Gastroesophageal sphincter (tissue), 4 donors: Measurements from ENCODE around the gene GLI3. TPM values are rescaled to one million over a fixed set of nuclear protein-coding genes. Genes with fewer than 3 reads are reported as not detected.
"Not testable (repeated sequence)": the region's sequence is repeated elsewhere in the genome, so short reads cannot be mapped to it uniquely, and the experiment has no call there.

Experiments
- ATAC-seq: fragments of 150-250 bp; one replicate; pipeline ENCODE4 v1.9.1; 2016; ENCODE audit warnings: mild to moderate bottlenecking, moderate library complexity
- H3K27ac ChIP-seq, 4 donors: fragments of 200-600 bp; sonication (generic) in 3 of 4; 1 replicate in 3 of 4; 2 replicates in 1 of 4; pipeline ENCODE4 v1.5.1; 2016 to 2019
- H3K27me3 ChIP-seq: fragments of 200-600 bp; sonication (generic); one replicate; pipeline ENCODE4 v1.5.1; 2019
- H3K36me3 ChIP-seq, 2 donors: fragments of 200-600 bp; sonication (generic); one replicate each; pipeline ENCODE4 v1.5.1; 2019; ENCODE audit warnings: control low read depth in 1 of 2
- H3K4me1 ChIP-seq, 3 donors: fragments of 200-600 bp; sonication (generic); 1 replicate in 2 of 3; 2 replicates in 1 of 3; pipeline ENCODE4 v1.5.1; 2016 to 2019; ENCODE audit warnings: control low read depth in 2 of 3
- H3K4me3 ChIP-seq, 2 donors: fragments of 200-600 bp; sonication (generic); one replicate each; pipeline ENCODE4 v1.5.1; 2019; ENCODE audit warnings: mild to moderate bottlenecking in 1 of 2, moderate library complexity in 1 of 2
- H3K9me3 ChIP-seq, 3 donors: fragments of 200-600 bp; sonication (generic); one replicate each; pipeline ENCODE4 v1.5.1; 2017 to 2019; ENCODE audit warnings: control low read depth in 2 of 3
- EP300 ChIP-seq: sonication (generic); formaldehyde crosslinking; IDR thresholded peaks from one replicate; pipeline ENCODE4 v1.6.1; 2017; ENCODE audit warnings: antibody characterized with exemption, mild to moderate bottlenecking
- POLR2A ChIP-seq, 2 donors: fragments of 450-650 bp; IDR thresholded peaks; one replicate each; pipeline ENCODE4 v1.6.1; 2017; ENCODE audit warnings: antibody characterized with exemption in 2 of 2, mild to moderate bottlenecking in 2 of 2, moderate library complexity in 1 of 2
- POLR2AphosphoS5 ChIP-seq: sonication (generic); formaldehyde crosslinking; IDR thresholded peaks from one replicate; pipeline ENCODE4 v1.6.1; 2017; ENCODE audit warnings: antibody characterized with exemption
- WGBS, 2 donors: methylation state at CpG; one replicate each; pipeline ENCODE4 v1.1.5; 2018; ENCODE audit warnings: low coverage in 1 of 2; 5-methylcytosine and 5-hydroxymethylcytosine counted together
- total RNA-seq, 4 donors: library from RNA; depleted of rRNA; stranded (reverse); fragments of >200 nt; gene quantifications; one replicate each; pipeline ENCODE4 v1.1.0, GENCODE V29; 2016
- TF ChIP-seq, protein P1 (sequence below), 4 experiments: fragments of 200-600 bp in 2 of 4; fragments of 450-650 bp in 2 of 4; sonication (generic) in 1 of 4; IDR thresholded peaks; one replicate each; pipeline ENCODE4 v1.5.1; 2017 to 2019; ENCODE audit warnings: antibody characterized with exemption in 4 of 4, mild to moderate bottlenecking in 2 of 4, moderate library complexity in 2 of 4

GLI3 gene
- total RNA-seq, 4 donors from 2014 or later: 7.3 to 18.2 (median 12.6) TPM

DNA sequence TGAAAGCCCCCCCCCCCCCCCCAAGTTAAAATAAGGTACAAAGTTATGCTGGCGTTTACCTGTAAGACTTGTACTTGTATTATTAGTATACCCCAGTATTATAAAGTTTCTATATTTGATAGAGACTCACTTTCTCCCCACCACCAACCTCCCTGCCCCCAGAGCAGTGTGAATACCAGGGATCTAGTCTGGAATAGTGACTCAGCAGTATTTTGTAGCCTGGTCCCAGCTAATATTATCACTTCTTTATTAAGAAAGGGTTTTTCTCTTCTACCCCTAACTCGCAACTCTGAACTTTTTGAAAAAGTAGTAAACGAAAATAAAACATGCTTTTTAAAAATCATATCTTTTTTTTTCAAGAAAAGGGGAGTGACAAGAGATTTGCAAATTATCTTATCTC is 26.7 kb downstream of the GLI3 start:
- Histone ChIP-seq H3K27me3 (no peaks in the 10 kb centered on the region), H3K4me1 (peaks cover 0 to 16% (median 0%) of the 10 kb centered on the region in 3 donors), H3K4me3 (no peak overlapping the region), H3K27ac (no peak overlapping the region), H3K36me3 (no peaks in the 10 kb centered on the region), H3K9me3 (no peaks in the 10 kb centered on the region)
- TF ChIP-seq POLR2AphosphoS5 (no peak), EP300 (no peak), POLR2A (IDR thresholded peaks at IDR 0.05) (no peak)
- TF ChIP-seq, protein P1, sequence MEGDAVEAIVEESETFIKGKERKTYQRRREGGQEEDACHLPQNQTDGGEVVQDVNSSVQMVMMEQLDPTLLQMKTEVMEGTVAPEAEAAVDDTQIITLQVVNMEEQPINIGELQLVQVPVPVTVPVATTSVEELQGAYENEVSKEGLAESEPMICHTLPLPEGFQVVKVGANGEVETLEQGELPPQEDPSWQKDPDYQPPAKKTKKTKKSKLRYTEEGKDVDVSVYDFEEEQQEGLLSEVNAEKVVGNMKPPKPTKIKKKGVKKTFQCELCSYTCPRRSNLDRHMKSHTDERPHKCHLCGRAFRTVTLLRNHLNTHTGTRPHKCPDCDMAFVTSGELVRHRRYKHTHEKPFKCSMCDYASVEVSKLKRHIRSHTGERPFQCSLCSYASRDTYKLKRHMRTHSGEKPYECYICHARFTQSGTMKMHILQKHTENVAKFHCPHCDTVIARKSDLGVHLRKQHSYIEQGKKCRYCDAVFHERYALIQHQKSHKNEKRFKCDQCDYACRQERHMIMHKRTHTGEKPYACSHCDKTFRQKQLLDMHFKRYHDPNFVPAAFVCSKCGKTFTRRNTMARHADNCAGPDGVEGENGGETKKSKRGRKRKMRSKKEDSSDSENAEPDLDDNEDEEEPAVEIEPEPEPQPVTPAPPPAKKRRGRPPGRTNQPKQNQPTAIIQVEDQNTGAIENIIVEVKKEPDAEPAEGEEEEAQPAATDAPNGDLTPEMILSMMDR (IDR thresholded peaks at IDR 0.05): no peak
- 86 to 93% methylated on average over 3 of the region's 3 CpGs for WGBS, 2 donors
- no peak for ATAC-seq

- H3K4me3 ChIP-seq, H3K27me3 ChIP-seq, ATAC-seq, H3K9me3 ChIP-seq, H3K27ac ChIP-seq, H3K36me3 ChIP-seq: not testable (repeated sequence)
- H3K4me1 ChIP-seq: peaks cover 0 to 16% (median 0%) of the 10 kb centered on the region in 3 donors
Measured at GRCh38 chr7:42209085-42209484, 27.9 kb downstream of the GLI3 start.

DNA sequence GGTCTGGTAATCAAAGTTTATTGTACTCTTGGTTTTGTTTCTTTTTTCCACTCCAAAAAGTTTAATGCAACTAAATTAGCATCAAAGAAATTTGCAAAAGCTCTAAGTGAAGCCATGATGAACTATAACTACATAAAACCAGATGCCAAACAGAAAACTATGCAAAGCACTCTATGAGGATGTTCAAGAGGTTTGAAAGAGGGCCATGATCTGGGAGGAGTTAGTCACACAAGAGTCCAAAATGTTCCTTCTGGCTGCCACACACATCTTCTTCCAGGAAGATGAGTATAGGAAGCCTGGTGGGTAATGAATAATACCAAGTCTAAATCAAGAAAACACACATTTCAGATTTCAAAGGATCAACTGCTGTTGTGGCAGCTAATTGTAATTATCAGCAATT is 28.4 kb downstream of the GLI3 start:
- no peak for ATAC-seq
- TF ChIP-seq, protein P1 (IDR thresholded peaks at IDR 0.05): no peak
- no peak for TF ChIP-seq POLR2AphosphoS5
- no peak for TF ChIP-seq EP300
- no peak for TF ChIP-seq POLR2A (IDR thresholded peaks at IDR 0.05)
- Histone ChIP-seq H3K4me3 (no peak overlapping the region), H3K36me3 (no peaks in the 10 kb centered on the region), H3K27ac (no peak overlapping the region), H3K27me3 (no peaks in the 10 kb centered on the region), H3K9me3 (no peaks in the 10 kb centered on the region), H3K4me1 (peaks cover 0 to 16% (median 0%) of the 10 kb centered on the region in 3 donors)

- ATAC-seq: no peak
Measured at GRCh38 chr7:42207420-42207819, 29.6 kb downstream of the GLI3 start.

GRCh38 chr7:42203336-42203735 is 33.7 kb downstream of the GLI3 start:
- Histone ChIP-seq H3K4me1 (peaks cover 0 to 8% (median 0%) of the 10 kb centered on the region in 3 donors), H3K36me3 (no peaks in the 10 kb centered on the region), H3K4me3 (no peak overlapping the region), H3K27ac (no peak overlapping the region), H3K27me3 (no peaks in the 10 kb centered on the region), H3K9me3 (no peaks in the 10 kb centered on the region)
- TF ChIP-seq POLR2A (IDR thresholded peaks at IDR 0.05) (no peak), POLR2AphosphoS5 (no peak), EP300 (no peak)
- TF ChIP-seq, protein P1 (IDR thresholded peaks at IDR 0.05): no peak
- ATAC-seq: no peak

More at GRCh38 chr7:42207420-42207819, 29.6 kb downstream of the GLI3 start:
- H3K27ac ChIP-seq: no peak overlapping the region
- H3K27me3 ChIP-seq: no peaks in the 10 kb centered on the region
- no peak for TF ChIP-seq EP300
- TF ChIP-seq, protein P1 (IDR thresholded peaks at IDR 0.05): no peak
- no peak for TF ChIP-seq POLR2A (IDR thresholded peaks at IDR 0.05)
- TF ChIP-seq POLR2AphosphoS5: no peak
- WGBS, 2 donors: 76 to 82% methylated on average over 2 of the region's 2 CpGs
- H3K4me1 ChIP-seq: peaks cover 0 to 16% (median 0%) of the 10 kb centered on the region in 3 donors
- no peaks in the 10 kb centered on the region for H3K9me3 ChIP-seq
- no peaks in the 10 kb centered on the region for H3K36me3 ChIP-seq
- H3K4me3 ChIP-seq: no peak overlapping the region

GRCh38 chr7:42202601-42203000 is 34.4 kb downstream of the GLI3 start:
- WGBS, 2 donors: 89 to 95% methylated on average over 4 of the region's 4 CpGs
- H3K4me1 ChIP-seq: peaks cover 0 to 7% (median 0%) of the 10 kb centered on the region in 3 donors
- ATAC-seq: no peak
- TF ChIP-seq POLR2AphosphoS5: no peak
- TF ChIP-seq EP300: no peak
- no peak for TF ChIP-seq POLR2A (IDR thresholded peaks at IDR 0.05)
- TF ChIP-seq, protein P1 (IDR thresholded peaks at IDR 0.05): no peak
- no peaks in the 10 kb centered on the region for H3K36me3 ChIP-seq
- H3K4me3 ChIP-seq: no peak overlapping the region
- H3K27ac ChIP-seq: no peak overlapping the region
- no peaks in the 10 kb centered on the region for H3K27me3 ChIP-seq
- no peaks in the 10 kb centered on the region for H3K9me3 ChIP-seq
